Testis (tissue), 3 donors: ENCODE results near the gene ASTL. TPM values are rescaled to one million over a fixed set of nuclear protein-coding genes. Genes with fewer than 3 reads are reported as not detected.

ENCODE experiments used
- DNase-seq: peaks from one replicate; pipeline ENCODE4 v3.0.0-alpha.2; 2019
- H3K27ac ChIP-seq, 2 donors: fragments of 200-600 bp; sonication (generic); one replicate each; pipeline ENCODE4 v1.5.1; 2019
- H3K27me3 ChIP-seq: fragments of 200-600 bp; sonication (generic); one replicate; pipeline ENCODE4 v1.5.1; 2019
- H3K36me3 ChIP-seq: fragments of 200-600 bp; sonication (generic); one replicate; pipeline ENCODE4 v1.5.1; 2017; ENCODE audit warnings: low read depth; ENCODE audit errors: missing control alignments
- H3K4me1 ChIP-seq: fragments of 200-600 bp; sonication (generic); one replicate; pipeline ENCODE4 v1.5.1; 2019
- H3K4me3 ChIP-seq, 2 donors: fragments of 200-600 bp; sonication (generic); one replicate each; pipeline ENCODE4 v1.5.1; 2017 to 2019
- H3K9me3 ChIP-seq: fragments of 200-600 bp; sonication (generic); one replicate; pipeline ENCODE4 v1.5.1; 2017
- POLR2A ChIP-seq: fragments of 450-650 bp; IDR thresholded peaks from one replicate; pipeline ENCODE4 v1.6.1; 2017; ENCODE audit warnings: antibody characterized with exemption, mild to moderate bottlenecking, moderate library complexity
- WGBS, 2 donors: methylation state at CpG; one replicate each; pipeline ENCODE4 v1.1.5; 2018; 5-methylcytosine and 5-hydroxymethylcytosine counted together
- intact Hi-C: fragments of 100-400 bp; cut with DNase I; formaldehyde crosslinking; loops from one replicate; pipeline ENCODE4 v1.15.1; 2023; ENCODE audit warnings: low total_unique reads
- polyA plus RNA-seq: library from polyadenylated mRNA; stranded (reverse); fragments of 350-450 nt; fragmentation: Illumina TruSeq; extraction: RNeasy Lipid Tissue Mini Kit (QIAGEN cat#74804); gene quantifications from one replicate; pipeline ENCODE4 v1.2.3, GENCODE V29; 2014; ENCODE audit warnings: low read depth, low replicate concordance; ENCODE audit not compliant: insufficient read depth
- total RNA-seq, 2 donors: library from RNA; depleted of rRNA; stranded (reverse); fragments of >200 nt; gene quantifications; one replicate each; pipeline ENCODE4 v1.2.3, GENCODE V29; 2016
- TF ChIP-seq, protein P1 (sequence below), 3 experiments: fragments of 450-650 bp in 2 of 3; fragments of 200-600 bp in 1 of 3; sonication (generic) in 1 of 3; IDR thresholded peaks; one replicate each; pipeline ENCODE4 v1.5.1; 2016 to 2019; ENCODE audit warnings: antibody characterized with exemption in 3 of 3, mild to moderate bottlenecking in 2 of 3, moderate library complexity in 1 of 3

ASTL gene
- total and polyA plus RNA-seq, 3 donors from 2014 or later: 0.58 to 1.6 (median 0.87) TPM

DNA sequence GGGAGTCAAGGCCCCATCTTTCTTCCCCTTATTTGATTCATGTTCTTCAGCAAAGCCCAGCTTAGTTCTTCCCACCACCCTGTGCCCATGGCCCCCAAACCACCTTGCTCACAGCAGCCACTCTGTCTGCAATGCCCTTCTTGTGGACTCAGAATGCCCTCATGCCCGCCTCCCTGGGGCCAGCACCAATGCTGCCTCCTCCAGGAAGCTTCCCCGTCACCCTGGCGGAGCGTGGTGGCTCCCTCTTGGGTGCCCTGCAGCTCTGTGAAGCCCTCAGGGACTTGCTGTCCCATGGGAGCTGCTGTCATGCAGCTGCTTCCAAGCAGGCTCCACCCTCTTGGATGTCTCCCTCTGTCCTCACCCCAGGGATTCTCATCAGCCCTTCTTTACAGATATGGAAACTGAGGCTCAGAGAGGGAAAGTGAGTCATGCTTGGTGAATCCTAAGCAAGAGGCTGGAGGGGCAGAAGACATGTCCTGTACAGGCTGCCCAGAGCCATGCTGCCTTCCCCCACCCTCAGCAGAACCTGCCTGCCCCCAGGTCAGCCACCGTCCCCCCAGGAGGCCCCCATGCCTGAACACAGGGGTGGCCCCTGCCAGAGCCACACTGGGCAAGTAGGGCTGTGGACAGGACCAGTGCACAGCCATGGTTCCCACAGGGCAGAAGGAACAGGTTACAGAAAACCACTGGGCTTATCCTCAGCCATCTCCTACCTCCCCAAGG, 18.8 kb upstream of the ASTL start:
- H3K27ac ChIP-seq: no peak overlapping the region
- no peaks in the 10 kb centered on the region for H3K36me3 ChIP-seq
- H3K4me3 ChIP-seq: no peak overlapping the region
- no peaks in the 10 kb centered on the region for H3K9me3 ChIP-seq
- no peaks in the 10 kb centered on the region for H3K4me1 ChIP-seq
- intact Hi-C loops: no loop called here
- DNase-seq: no peak
- 96 to 100% methylated on average over 2 to 5 of the region's 5 CpGs for WGBS, 2 donors
- TF ChIP-seq, protein P1, sequence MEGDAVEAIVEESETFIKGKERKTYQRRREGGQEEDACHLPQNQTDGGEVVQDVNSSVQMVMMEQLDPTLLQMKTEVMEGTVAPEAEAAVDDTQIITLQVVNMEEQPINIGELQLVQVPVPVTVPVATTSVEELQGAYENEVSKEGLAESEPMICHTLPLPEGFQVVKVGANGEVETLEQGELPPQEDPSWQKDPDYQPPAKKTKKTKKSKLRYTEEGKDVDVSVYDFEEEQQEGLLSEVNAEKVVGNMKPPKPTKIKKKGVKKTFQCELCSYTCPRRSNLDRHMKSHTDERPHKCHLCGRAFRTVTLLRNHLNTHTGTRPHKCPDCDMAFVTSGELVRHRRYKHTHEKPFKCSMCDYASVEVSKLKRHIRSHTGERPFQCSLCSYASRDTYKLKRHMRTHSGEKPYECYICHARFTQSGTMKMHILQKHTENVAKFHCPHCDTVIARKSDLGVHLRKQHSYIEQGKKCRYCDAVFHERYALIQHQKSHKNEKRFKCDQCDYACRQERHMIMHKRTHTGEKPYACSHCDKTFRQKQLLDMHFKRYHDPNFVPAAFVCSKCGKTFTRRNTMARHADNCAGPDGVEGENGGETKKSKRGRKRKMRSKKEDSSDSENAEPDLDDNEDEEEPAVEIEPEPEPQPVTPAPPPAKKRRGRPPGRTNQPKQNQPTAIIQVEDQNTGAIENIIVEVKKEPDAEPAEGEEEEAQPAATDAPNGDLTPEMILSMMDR (IDR thresholded peaks at IDR 0.05): no peak
- no peak for TF ChIP-seq POLR2A
- H3K27me3 ChIP-seq: no peaks in the 10 kb centered on the region

DNA sequence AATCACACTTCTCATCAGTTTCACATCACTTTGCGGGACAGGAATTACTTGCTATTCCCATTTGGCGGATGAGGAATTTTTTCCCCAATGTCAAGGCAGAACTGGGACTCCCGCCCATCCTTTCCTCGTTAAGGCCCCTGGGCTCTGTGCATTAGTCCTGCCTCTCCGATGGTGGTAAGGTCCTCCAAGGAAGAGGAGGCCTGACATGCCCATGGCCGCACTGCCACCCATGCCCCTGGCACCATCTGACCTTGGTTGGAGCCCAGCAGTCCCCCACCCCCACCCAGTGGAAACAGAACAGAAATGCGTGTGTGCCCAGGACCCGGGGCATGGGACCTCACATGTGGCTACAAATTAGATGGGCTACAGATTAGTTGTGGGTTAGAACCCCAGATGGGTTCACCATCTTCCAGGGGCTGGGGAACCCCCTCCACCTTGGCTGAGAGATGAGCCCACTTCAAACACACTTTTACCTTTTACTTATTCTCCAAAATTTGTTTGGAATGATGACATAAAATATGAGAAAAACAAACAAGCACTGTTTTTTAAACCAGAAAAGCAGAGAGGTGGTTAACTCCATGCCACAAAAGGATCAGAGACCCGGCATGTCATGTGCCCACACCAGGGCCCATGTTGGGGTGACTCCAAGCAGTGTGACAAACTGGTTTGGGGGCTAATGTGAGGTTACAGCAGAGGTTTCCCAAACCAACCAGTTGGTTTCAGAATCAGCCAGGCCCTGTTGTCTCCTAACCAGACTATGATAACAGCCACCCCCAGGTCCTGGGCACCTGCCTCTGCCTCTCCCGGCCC, 17.9 kb upstream of the ASTL start:
- Histone ChIP-seq H3K27ac (no peak overlapping the region), H3K27me3 (no peaks in the 10 kb centered on the region), H3K4me3 (no peak overlapping the region), H3K9me3 (no peaks in the 10 kb centered on the region), H3K4me1 (no peaks in the 10 kb centered on the region), H3K36me3 (no peaks in the 10 kb centered on the region)
- no peak for DNase-seq
- no peak for TF ChIP-seq POLR2A
- TF ChIP-seq, protein P1 (IDR thresholded peaks at IDR 0.05): no peak
- 92 to 94% methylated on average over 6 to 10 of the region's 10 CpGs for WGBS, 2 donors
- intact Hi-C loops: no loop called here

DNA sequence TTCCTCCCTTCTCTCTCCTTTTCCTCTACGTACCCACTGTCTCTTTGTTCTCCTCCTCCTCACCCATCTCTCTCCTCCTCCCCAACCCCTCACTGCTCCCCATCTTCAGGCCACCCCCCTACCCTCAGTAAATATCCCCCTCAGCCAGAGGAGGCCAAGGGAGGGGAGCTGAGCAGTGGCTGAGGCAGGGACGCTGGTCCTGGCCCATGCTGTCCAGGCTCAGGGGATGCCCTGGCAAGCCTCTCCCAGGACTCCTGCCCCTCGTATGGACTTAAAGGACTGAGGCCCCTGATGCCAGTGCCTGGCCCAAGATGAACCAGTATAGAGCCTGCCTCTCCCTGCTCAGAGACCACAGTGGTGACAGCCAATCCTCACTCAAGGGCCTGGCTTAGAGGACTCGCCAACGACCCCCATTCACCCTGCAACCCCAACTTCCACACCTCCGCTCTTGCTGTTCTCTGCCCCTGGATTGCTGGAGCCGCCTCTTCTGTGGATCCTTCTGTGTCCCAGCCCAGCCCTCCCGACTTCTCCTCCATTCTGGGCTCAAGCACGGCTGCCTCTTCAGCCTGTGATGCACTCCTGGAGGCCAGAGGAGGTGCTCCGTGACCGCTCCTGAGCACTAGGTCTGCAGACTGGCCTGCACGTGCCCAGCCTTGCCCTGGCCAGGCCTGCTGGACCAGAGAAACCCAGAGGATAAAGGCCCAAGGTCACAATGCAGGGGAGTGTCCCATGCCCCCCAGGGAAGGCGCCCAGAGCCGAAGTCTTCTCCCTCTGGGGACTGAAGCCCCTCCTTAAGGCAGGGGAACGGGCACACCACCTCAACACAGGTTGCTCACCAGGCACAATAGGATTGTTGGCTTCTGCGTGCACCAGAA, 16.4 kb upstream of the ASTL start:
- no peaks in the 10 kb centered on the region for H3K9me3 ChIP-seq
- no peak for DNase-seq
- H3K27ac ChIP-seq: no peak overlapping the region
- TF ChIP-seq POLR2A: no peak
- TF ChIP-seq, protein P1 (IDR thresholded peaks at IDR 0.05): no peak
- intact Hi-C loops: no loop called here
- WGBS, 2 donors: 81 to 83% methylated on average over 11 to 16 of the region's 16 CpGs
- H3K4me1 ChIP-seq: no peaks in the 10 kb centered on the region
- H3K36me3 ChIP-seq: no peaks in the 10 kb centered on the region
- H3K27me3 ChIP-seq: no peaks in the 10 kb centered on the region
- no peak overlapping the region for H3K4me3 ChIP-seq

DNA sequence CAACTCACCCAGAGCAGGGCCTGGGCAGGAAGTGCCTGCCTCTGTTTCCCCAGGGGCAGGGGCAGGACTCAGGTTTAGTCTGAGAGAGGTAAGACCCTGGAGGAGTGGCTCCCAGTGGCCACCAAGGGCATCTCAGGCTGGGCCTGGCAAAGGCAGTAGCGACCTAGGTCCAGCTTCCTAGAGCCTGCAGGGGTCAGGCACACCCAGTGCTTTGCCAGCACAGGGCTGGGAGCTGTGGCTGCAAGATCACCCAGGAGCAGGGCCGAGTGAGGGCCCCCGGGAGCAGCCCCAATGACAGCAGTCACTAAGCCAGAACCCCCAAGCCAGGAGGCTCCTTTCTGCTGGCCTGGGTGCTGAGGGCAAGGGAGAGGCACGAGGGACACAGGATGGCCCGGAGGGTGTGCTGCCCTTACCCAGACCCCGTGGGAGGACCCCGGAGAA, 15.7 kb upstream of the ASTL start:
- no peak for DNase-seq
- intact Hi-C loops: no loop called here
- H3K9me3 ChIP-seq: no peaks in the 10 kb centered on the region
- peaks cover under 1% of the 10 kb centered on the region for H3K4me1 ChIP-seq
- 69% methylated on average over 5 to 7 of the region's 7 CpGs for WGBS, 2 donors
- H3K27ac ChIP-seq: no peak overlapping the region
- TF ChIP-seq POLR2A: no peak
- TF ChIP-seq, protein P1 (IDR thresholded peaks at IDR 0.05): no peak
- no peak overlapping the region for H3K4me3 ChIP-seq
- no peaks in the 10 kb centered on the region for H3K27me3 ChIP-seq
- H3K36me3 ChIP-seq: no peaks in the 10 kb centered on the region
